K562 (cell line): ENCODE data around the gene CLASP1. TPM values are rescaled to one million over a fixed set of nuclear protein-coding genes. Genes with fewer than 3 reads are reported as not detected.
A peak's percentile ranks its signal among the peaks of the same experiment; 100 is the strongest.

Experiments used
- ARNT ChIP-seq, 2 experiments: fragments of 450-650 bp; IDR thresholded peaks; 2 replicates each; pipeline ENCODE4 v1.6.1; 2016; ENCODE audit warnings: mild to moderate bottlenecking in 1 of 2
- ETV1 ChIP-seq: fragments of 450-650 bp; conservative IDR thresholded peaks from 2 replicates; pipeline ENCODE4 v1.6.1; 2016; ENCODE audit warnings: missing genetic modification characterization, control low read depth, low read depth, missing compliant biosample characterization
- MCM5 ChIP-seq: fragments of 450-650 bp; IDR thresholded peaks from 2 replicates; pipeline ENCODE4 v1.6.1; 2016; ENCODE audit warnings: low read depth
- MXI1 ChIP-seq: IDR thresholded peaks from 2 replicates; pipeline ENCODE4 v1.6.1; 2011; ENCODE audit warnings: low read depth, mild to moderate bottlenecking, improper control_type of control experiment, low read length
- PHF8 ChIP-seq: fragments of 200-600 bp; sonication (generic); IDR thresholded peaks from 2 replicates; pipeline ENCODE4 v1.6.1; 2012; ENCODE audit warnings: mixed run types, mild to moderate bottlenecking, inconsistent platforms, low read length, moderate library complexity, borderline replicate concordance
- POU5F1 ChIP-seq: fragments of 150-350 bp; IDR thresholded peaks from 2 replicates; pipeline ENCODE4 v1.6.1; 2014; ENCODE audit warnings: borderline replicate concordance, low read length, low read depth, mild to moderate bottlenecking; ENCODE audit not compliant: partially characterized antibody
- SIRT6 ChIP-seq: IDR thresholded peaks from one replicate; pipeline ENCODE4 v1.6.1; 2012; ENCODE audit warnings: low read depth, mild to moderate bottlenecking, control low read depth, inconsistent platforms, low read length, moderate library complexity
- SMARCE1 ChIP-seq: fragments of 450-650 bp; IDR thresholded peaks from 2 replicates; pipeline ENCODE4 v1.7.1; 2016; ENCODE audit warnings: mild to moderate bottlenecking
- SOX6 ChIP-seq: fragments of 450-650 bp; IDR thresholded peaks from 2 replicates; pipeline ENCODE4 v1.6.1; 2014; ENCODE audit warnings: mild to moderate bottlenecking
- TAF9B ChIP-seq: fragments of 450-650 bp; IDR thresholded peaks from 2 replicates; pipeline ENCODE4 v1.6.1; 2018; ENCODE audit warnings: mild to moderate bottlenecking; ENCODE audit not compliant: partially characterized antibody
- U2AF1 ChIP-seq: fragments of 200-400 bp; formaldehyde crosslinking; optimal IDR thresholded peaks from 2 replicates; pipeline ENCODE3; 2017; ENCODE audit warnings: mild to moderate bottlenecking, low read depth, low read length, moderate library complexity
- VEZF1 ChIP-seq: fragments of 200-800 bp; sonication (Bioruptor generic); IDR thresholded peaks from 2 replicates; pipeline ENCODE4 v1.6.1; 2017; ENCODE audit warnings: missing genetic modification characterization, missing compliant biosample characterization
- ZBTB12 ChIP-seq: fragments of 250-450 bp; sonication (Bioruptor Pico); IDR thresholded peaks from 2 replicates; pipeline ENCODE4 v1.4.0; 2020
- ZBTB5 ChIP-seq: fragments of 450-650 bp; IDR thresholded peaks from 2 replicates; pipeline ENCODE4 v1.6.1; 2017; ENCODE audit warnings: antibody characterized with exemption
- ZNF24 ChIP-seq: fragments of 450-650 bp; IDR thresholded peaks from 2 replicates; pipeline ENCODE4 v1.6.1; 2016
- ZNF512 ChIP-seq: IDR thresholded peaks from 2 replicates; pipeline ENCODE4 v1.6.1; 2016; ENCODE audit warnings: missing genetic modification characterization, missing compliant biosample characterization
- ZNF57 ChIP-seq: fragments of 450-650 bp; formaldehyde crosslinking; IDR thresholded peaks from 2 replicates; pipeline ENCODE4 v1.4.0; 2020; ENCODE audit warnings: mild to moderate bottlenecking, moderate library complexity
- polyA plus RNA-seq, 8 experiments: library from polyadenylated mRNA; depleted of rRNA in 4 of 8; stranded (reverse) in 5 of 8; unstranded in 3 of 8; fragments of >200 nt; fragmentation: Nextera tagmentation in 2 of 8; fragmentation: Illumina TruSeq in 1 of 8; extraction: Ambion mirVana in 2 of 8; extraction: Trizol in 1 of 8; gene quantifications; 2 replicates each; pipeline versions ENCODE4 v1.2.1 to v1.2.3, GENCODE V29; 2011 to 2014; ENCODE audit warnings: inconsistent platforms in 1 of 8, missing spikeins in 1 of 8
- total RNA-seq, 7 experiments: library from RNA; depleted of rRNA in 6 of 7; stranded (reverse); fragments of >200 nt in 6 of 7; fragmentation: Illumina TruSeq in 2 of 7; extraction: Trizol in 2 of 7; gene quantifications; 2 replicates each; pipeline versions ENCODE4 v1.2.1 to v1.2.3, GENCODE V29; 2011 to 2021; ENCODE audit warnings: low replicate concordance in 1 of 7
- TF ChIP-seq, protein P1 (sequence below): sonication (generic); formaldehyde crosslinking; IDR thresholded peaks from 2 replicates; pipeline ENCODE4 v1.8.0; 2022; ENCODE audit warnings: mild to moderate bottlenecking, missing genetic modification reagents

The CLASP1 gene
- total and polyA plus RNA-seq, 9 of the 15 experiments (the other 6 are each of a cell fraction or from before 2014, with no cell fraction given), result 1.7 to 40.3 (median 20.7) TPM

GRCh38 chr2:121649596-121650314 lies 493 bp upstream of the CLASP1 start (continued):
- TF ChIP-seq VEZF1 (CRISPR knock-in tag) (peak; percentile 47), PHF8 (peak; percentile 80; the same call in 1 of the 2 replicates), SOX6 (no peak; the same call in 1 of the 2 replicates), MXI1 (0 out of 2 replicates have a peak, but pooled peaks have one; percentile 52), TAF9B (peak; percentile 68), SMARCE1 (peak; percentile 44; the same call in 1 of the 2 replicates), ETV1 (peak; percentile 91), ZNF24 (peak; percentile 59), ARNT (IDR thresholded peaks at IDR 0.05) (peak; percentile 73 to 94), ZBTB5 (no peak), ZNF512 (no peak), U2AF1 (no peak), POU5F1 (peak; percentile 79), ZBTB12 (CRISPR knock-in tag) (no peak), SIRT6 (no peak), MCM5 (no peak), ZNF57 (CRISPR knock-in tag) (no peak)
- TF ChIP-seq, protein P1, sequence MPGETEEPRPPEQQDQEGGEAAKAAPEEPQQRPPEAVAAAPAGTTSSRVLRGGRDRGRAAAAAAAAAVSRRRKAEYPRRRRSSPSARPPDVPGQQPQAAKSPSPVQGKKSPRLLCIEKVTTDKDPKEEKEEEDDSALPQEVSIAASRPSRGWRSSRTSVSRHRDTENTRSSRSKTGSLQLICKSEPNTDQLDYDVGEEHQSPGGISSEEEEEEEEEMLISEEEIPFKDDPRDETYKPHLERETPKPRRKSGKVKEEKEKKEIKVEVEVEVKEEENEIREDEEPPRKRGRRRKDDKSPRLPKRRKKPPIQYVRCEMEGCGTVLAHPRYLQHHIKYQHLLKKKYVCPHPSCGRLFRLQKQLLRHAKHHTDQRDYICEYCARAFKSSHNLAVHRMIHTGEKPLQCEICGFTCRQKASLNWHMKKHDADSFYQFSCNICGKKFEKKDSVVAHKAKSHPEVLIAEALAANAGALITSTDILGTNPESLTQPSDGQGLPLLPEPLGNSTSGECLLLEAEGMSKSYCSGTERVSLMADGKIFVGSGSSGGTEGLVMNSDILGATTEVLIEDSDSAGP (CRISPR knock-in tag), result no peak
